NOMO-1 (cell line): ENCODE data around the gene MRPL44.
"Not testable (repeated sequence)": the region's sequence is repeated elsewhere in the genome, so short reads cannot be mapped to it uniquely, and the experiment has no call there.

Source experiments
- DNase-seq, 2 experiments: peaks; one replicate each; lab custom pipeline; 2025; ENCODE audit not compliant: unreplicated experiment in 2 of 2; lab: John Stamatoyannopoulos, UW

Gene MRPL44

DNA sequence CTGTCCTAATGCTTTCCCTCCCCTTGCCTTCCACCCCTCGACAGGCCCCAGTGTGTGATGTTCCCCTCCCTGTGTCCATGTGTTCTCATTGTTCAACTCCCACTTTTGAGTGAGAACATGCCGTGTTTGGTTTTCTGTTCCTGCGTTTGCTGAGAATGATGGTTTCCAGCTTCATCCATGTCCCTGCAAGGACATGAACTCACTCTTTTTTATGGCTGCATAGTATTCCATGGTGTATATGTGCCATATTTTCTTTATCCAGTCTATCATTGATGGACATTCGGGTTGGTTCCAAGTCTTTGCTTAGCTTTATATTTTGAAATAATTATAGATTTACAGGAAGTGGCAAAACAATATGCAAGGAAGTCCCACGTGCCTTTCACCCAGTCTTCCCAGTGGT lies 43.4 kb downstream of the MRPL44 start:
- not testable (repeated sequence) for DNase-seq

- DNase-seq, result peak; percentile 61 to 67
Measured at GRCh38 chr2:224004105-224004695, 46.9 kb downstream of the MRPL44 start.

- DNase-seq, result no peak
Measured at GRCh38 chr2:224008702-224009261, 51.5 kb downstream of the MRPL44 start.

DNA sequence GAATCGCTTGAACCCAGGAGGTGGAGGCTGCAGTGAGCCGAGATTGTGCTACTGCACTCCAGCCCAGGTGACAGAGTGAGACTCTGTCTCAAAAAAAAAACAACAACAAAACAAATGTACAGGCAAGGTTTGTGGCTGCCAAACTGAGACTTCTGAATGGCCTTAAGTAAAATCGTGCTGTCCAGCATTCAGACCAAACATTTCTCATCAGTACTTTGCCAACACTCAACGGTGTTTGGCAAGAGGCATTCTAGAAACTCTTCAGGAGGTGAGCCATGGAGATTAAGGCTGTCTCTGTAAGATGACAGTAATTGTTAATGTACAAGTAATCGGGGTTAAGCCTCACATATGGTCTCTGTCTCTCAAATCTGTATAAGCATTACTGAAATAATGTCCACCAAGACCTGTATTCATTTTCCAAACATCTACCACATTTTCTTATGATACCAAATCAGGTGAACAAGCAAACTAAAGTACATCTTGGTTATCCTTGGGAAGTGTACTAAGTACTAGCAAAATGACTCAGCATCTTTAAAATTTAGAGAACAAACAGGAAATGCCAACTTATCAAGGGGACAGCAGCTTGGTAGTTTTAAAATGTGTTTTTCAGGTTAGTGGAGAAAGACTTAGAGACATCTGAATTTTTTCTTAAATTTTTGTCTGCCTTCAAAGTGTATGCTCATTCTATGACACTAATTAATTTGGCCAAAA lies 52.5 kb downstream of the MRPL44 start:
- DNase-seq, result no peak

GRCh38 chr2:224011837-224012236 lies 54.6 kb downstream of the MRPL44 start:
- DNase-seq, result no peak

- DNase-seq, result no peak
Measured at GRCh38 chr2:224014336-224014735, 57.1 kb downstream of the MRPL44 start.

- DNase-seq, result no peak
Measured at GRCh38 chr2:224016963-224017362, 59.7 kb downstream of the MRPL44 start.
